Psoas muscle (tissue), 8 donors: ENCODE measurements around the gene ADAMTS12. TPM values are rescaled to one million over a fixed set of nuclear protein-coding genes. Genes with fewer than 3 reads are reported as not detected.

Source experiments
- ATAC-seq, 4 donors: fragments of 200-7000 bp; cut with Tn5 transposase; one replicate each; pipeline ENCODE4 v1.9.1; 2020; ENCODE audit warnings: moderate library complexity in 3 of 4, mild to moderate bottlenecking in 2 of 4
- DNase-seq, 2 donors: peaks; one replicate each; pipeline ENCODE4 v3.0.0-alpha.2; 2020
- H3K27ac ChIP-seq: fragments of 200-600 bp; one replicate; pipeline ENCODE4 v1.8.0; 2022
- H3K27me3 ChIP-seq, 3 donors: fragments of 200-600 bp in 1 of 3; one replicate each; pipeline versions ENCODE4 v1.6.1 to v1.8.0; 2013 to 2022; ENCODE audit warnings: low read length in 2 of 3, mild to moderate bottlenecking in 2 of 3, moderate library complexity in 1 of 3; ENCODE audit not compliant: insufficient read depth in 3 of 3
- H3K36me3 ChIP-seq, 2 donors: fragments of 200-600 bp in 1 of 2; one replicate each; pipeline versions ENCODE4 v1.6.1 to v1.8.0; 2013 to 2022; ENCODE audit warnings: low read depth in 1 of 2, mild to moderate bottlenecking in 1 of 2, moderate library complexity in 1 of 2; ENCODE audit not compliant: insufficient read depth in 1 of 2
- H3K4me1 ChIP-seq: fragments of 200-600 bp; one replicate; pipeline ENCODE4 v1.8.0; 2022
- H3K4me3 ChIP-seq: fragments of 200-600 bp; one replicate; pipeline ENCODE4 v1.8.0; 2022; ENCODE audit warnings: mild to moderate bottlenecking
- H3K9me3 ChIP-seq: fragments of 200-600 bp; one replicate; pipeline ENCODE4 v1.8.0; 2022
- WGBS, 3 donors: extraction: QIAGEN DNeasy Blood & Tissue Kit; methylation state at CpG; one replicate each; pipeline versions ENCODE4 v1.1.6 to v1.1.7; 2013; 5-methylcytosine and 5-hydroxymethylcytosine counted together
- intact Hi-C, 2 donors: fragments of 100-400 bp; cut with DNase I; formaldehyde crosslinking; loops; one replicate each; pipeline versions ENCODE4 v1.11.0 to v1.14.2; 2022
- polyA plus RNA-seq, 3 donors: library from polyadenylated mRNA; stranded (reverse); fragments of 200-250 nt; gene quantifications; one replicate each; pipeline ENCODE4 v1.2.3, GENCODE V29; 2013
- total RNA-seq, 4 donors: library from RNA; stranded (reverse); fragmentation: NEBNext Ultra II Directional in 2 of 4; extraction: Animal tissue kit (Norgen Biotek cat#: 25700) in 2 of 4; gene quantifications; one replicate each; pipeline versions ENCODE4 v1.2.1 to v1.2.4, GENCODE V29; 2021 to 2023
- TF ChIP-seq, protein P1 (sequence below): fragments of 200-600 bp; IDR thresholded peaks from one replicate; pipeline ENCODE4 v1.8.0; 2022; ENCODE audit warnings: antibody characterized with exemption
- donor health status: healthy with polysubstance abuse.
- donor health status: DM: no; HTN: no; CAD: no; lungs with moderate emphysema.
- donor health status: Bipolar disorder and iron deficiency.
- donor health status: healthy.
- donor health status: DM: yes; HTN: yes; CAD: no.
- donor health status: DM: no; HTN: no; CAD: no.
- donor health status: DM: no; HTN: no; CAD: no.
- donor health status: DM: yes; HTN: yes; CAD: no.

ADAMTS12 gene
- total and polyA plus RNA-seq, 7 donors = 0.19 to 1.2 (median 0.88) TPM

DNA sequence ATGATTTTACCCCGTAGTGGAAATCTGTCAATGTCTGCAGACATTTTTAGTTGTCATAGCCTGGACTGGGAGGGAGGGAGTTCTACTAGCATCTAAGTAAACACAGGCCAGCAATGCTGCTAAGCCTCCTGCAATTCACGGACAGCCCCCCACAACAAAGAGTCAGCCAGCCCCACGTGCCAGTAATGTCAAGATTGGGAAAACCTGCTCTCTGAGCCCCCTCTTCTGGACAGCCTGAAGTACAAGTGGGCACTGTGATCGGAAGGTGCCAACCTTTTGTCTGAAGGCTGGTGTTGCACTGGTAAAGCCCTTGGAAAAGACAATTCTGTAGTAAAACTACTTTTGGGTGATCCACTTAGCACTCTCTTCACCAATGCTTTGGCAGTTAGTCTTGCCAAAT, 296.5 kb downstream of the ADAMTS12 start:
- intact Hi-C loops = no loop called here
- no peak for ATAC-seq
- 37 to 50% (median 38%) methylated on average over 4 of the region's 4 CpGs for WGBS, 3 donors

DNA sequence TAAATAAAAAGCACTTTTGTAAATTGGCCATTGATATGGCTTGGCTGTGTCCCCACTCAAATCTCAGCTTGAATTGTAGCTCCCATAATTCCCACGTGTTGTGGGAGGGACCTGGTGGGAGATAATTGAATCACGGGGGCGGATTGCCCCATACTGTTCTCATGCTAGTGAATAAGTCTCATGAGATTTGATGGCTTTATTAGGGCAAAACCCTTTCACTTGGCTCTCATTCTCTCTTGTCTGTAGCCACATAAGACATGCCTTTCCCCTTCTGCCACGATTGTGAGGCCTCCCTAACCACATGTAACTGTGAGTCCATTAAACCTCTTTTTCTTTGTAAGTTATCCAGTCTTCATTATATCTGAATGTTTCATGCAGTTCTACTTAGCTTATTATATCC, 297.8 kb downstream of the ADAMTS12 start:
- DNase-seq = no peak
- intact Hi-C loops = no loop called here
- H3K27ac ChIP-seq = no peak overlapping the region
- no peak for ATAC-seq
- peaks cover 0 to 3% (median 0%) of the 10 kb centered on the region in 3 donors for H3K27me3 ChIP-seq
- no peaks in the 10 kb centered on the region for H3K4me1 ChIP-seq
- no peaks in the 10 kb centered on the region for H3K36me3 ChIP-seq
- H3K4me3 ChIP-seq = no peak overlapping the region
- TF ChIP-seq, protein P1, sequence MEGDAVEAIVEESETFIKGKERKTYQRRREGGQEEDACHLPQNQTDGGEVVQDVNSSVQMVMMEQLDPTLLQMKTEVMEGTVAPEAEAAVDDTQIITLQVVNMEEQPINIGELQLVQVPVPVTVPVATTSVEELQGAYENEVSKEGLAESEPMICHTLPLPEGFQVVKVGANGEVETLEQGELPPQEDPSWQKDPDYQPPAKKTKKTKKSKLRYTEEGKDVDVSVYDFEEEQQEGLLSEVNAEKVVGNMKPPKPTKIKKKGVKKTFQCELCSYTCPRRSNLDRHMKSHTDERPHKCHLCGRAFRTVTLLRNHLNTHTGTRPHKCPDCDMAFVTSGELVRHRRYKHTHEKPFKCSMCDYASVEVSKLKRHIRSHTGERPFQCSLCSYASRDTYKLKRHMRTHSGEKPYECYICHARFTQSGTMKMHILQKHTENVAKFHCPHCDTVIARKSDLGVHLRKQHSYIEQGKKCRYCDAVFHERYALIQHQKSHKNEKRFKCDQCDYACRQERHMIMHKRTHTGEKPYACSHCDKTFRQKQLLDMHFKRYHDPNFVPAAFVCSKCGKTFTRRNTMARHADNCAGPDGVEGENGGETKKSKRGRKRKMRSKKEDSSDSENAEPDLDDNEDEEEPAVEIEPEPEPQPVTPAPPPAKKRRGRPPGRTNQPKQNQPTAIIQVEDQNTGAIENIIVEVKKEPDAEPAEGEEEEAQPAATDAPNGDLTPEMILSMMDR = no peak
- WGBS, 3 donors = 62 to 69% (median 66%) methylated on average over 4 of the region's 4 CpGs
- H3K9me3 ChIP-seq = no peaks in the 10 kb centered on the region

More for the DNA sequence above, 296.5 kb downstream of the ADAMTS12 start:
- no peak for DNase-seq
- no peaks in the 10 kb centered on the region for H3K36me3 ChIP-seq
- H3K9me3 ChIP-seq = no peaks in the 10 kb centered on the region
- H3K4me1 ChIP-seq = no peaks in the 10 kb centered on the region
- TF ChIP-seq, protein P1 = no peak
- H3K27ac ChIP-seq = no peak overlapping the region
- no peak overlapping the region for H3K4me3 ChIP-seq
- H3K27me3 ChIP-seq = peaks cover 0 to 3% (median 0%) of the 10 kb centered on the region in 3 donors

DNA sequence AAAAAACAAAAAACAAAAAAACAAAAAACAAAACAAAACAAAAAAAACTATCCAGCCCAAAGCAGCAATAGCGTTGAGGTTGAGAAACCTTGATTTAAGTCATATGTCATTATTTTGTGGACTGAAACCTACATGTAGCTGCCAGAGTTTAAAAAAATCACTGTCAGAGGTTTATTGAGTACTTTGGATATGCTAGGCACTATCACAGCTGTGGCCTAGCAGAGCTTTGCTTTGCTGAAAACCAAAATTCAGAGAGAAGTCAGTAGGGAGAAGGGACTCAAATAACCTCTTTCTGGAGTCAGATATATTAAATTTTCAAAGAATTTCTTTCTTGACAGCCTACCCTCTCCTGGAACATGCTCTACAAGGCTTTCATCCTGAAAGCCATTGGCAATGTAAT, 299.5 kb downstream of the ADAMTS12 start:
- Histone ChIP-seq H3K4me1 (no peaks in the 10 kb centered on the region), H3K27me3 (peaks cover 0 to 3% (median 0%) of the 10 kb centered on the region in 3 donors), H3K9me3 (no peaks in the 10 kb centered on the region), H3K4me3 (no peak overlapping the region), H3K27ac (no peak overlapping the region), H3K36me3 (no peaks in the 10 kb centered on the region)
- ATAC-seq = no peak
- DNase-seq = no peak
- TF ChIP-seq, protein P1 = no peak
- WGBS, 3 donors = 71 to 84% (median 73%) methylated on average over 1 of the region's 1 CpG
- intact Hi-C loops = no loop called here

DNA sequence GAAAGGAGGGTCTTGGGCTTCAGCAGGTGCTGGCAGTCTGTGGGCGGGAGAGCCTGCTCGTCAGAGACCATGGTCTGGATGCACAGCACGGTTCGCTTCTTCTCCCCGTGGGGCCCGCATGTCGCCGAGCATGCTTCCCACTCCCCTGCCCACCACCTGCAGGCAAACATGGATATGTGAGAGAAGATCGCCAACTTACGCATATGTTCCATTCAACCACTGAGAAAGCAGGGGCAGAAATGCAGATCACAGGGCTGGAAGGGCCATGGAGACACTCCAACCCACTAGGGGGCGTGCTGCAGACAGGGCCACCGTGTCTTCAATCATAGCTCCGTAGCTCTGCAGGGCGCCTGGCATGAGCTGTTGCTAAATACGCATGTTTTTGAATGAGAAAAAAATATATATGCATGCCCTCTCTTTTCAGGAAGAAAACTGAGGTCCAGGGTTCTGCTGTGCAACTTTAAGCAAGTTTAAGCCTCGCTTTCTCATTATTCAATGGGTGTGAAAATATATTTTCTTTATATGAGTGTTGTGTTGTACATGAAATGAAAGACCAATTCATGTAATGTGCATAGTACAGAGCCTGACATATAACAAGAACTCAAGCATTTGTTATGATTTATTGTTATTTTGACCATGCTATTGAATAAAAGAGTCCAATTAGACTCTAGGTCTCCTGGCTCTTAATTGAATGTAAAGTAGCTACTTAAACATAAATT, 303.0 kb downstream of the ADAMTS12 start:
- peaks cover 0 to 3% (median 0%) of the 10 kb centered on the region in 3 donors for H3K27me3 ChIP-seq
- WGBS, 3 donors = 66 to 68% (median 67%) methylated on average over 16 of the region's 16 CpGs
- no peak overlapping the region for H3K27ac ChIP-seq
- no peaks in the 10 kb centered on the region for H3K36me3 ChIP-seq
- ATAC-seq = no peak
- intact Hi-C loops = no loop called here
- peak in 1 of 2 donors; percentile 50 for DNase-seq
- no peaks in the 10 kb centered on the region for H3K4me1 ChIP-seq
- no peaks in the 10 kb centered on the region for H3K9me3 ChIP-seq
- TF ChIP-seq, protein P1 = no peak
- no peak overlapping the region for H3K4me3 ChIP-seq

DNA sequence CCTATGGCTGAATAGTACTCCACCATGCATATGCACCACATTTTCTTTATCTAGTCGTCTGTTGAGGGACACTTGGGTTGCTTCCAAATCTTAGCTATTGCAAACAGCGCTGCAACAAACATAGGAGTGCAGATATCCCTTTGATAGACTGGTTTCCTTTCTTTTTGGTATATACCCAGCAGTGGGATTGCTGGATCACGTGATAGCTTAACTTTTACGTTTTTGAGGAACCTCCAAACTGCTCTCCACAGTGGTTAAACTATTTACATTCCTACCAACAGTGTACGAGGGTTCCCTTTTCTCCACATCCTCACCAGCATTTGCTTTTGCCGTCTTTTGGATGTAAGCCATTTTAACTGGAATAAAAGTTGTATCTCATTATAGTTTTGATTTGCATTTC, 308.5 kb downstream of the ADAMTS12 start:
- WGBS, 3 donors = 64 to 70% (median 67%) methylated on average over 6 of the region's 6 CpGs
- intact Hi-C loops = no loop called here
- TF ChIP-seq, protein P1 = no peak

More for the DNA sequence above, 308.5 kb downstream of the ADAMTS12 start:
- no peaks in the 10 kb centered on the region for H3K9me3 ChIP-seq
- H3K4me3 ChIP-seq = no peak overlapping the region
- H3K27ac ChIP-seq = no peak overlapping the region
- H3K27me3 ChIP-seq = no peaks in the 10 kb centered on the region
- H3K36me3 ChIP-seq = no peaks in the 10 kb centered on the region
- no peak for ATAC-seq
- DNase-seq = no peak
- no peaks in the 10 kb centered on the region for H3K4me1 ChIP-seq
